Measurements from ENCODE around the gene ADIPOQ.

GRCh38 chr3:186839874-186840641 lies 2.5 kb upstream of the ADIPOQ start:
- TF ChIP-seq CTCF (IDR thresholded peaks at IDR 0.05; ENCODE audit: poor library complexity) (no peak), EZH2 (IDR thresholded peaks at IDR 0.05; ENCODE audit: borderline replicate concordance) (no peak)

Measured in hepatocyte (in vitro differentiated cells).